Sigmoid colon (tissue), 7 donors: Measurements from ENCODE around the gene TTC32. TPM values are rescaled to one million over a fixed set of nuclear protein-coding genes. Genes with fewer than 3 reads are reported as not detected.
A peak's percentile ranks its signal among the peaks of the same experiment; 100 is the strongest.

ENCODE experiments used
- DNase-seq: peaks from one replicate; pipeline ENCODE4 v3.0.0-alpha.2; 2019
- H3K27ac ChIP-seq, 4 donors: fragments of 200-600 bp; sonication (generic); one replicate each; pipeline ENCODE4 v1.5.1; 2016 to 2019; ENCODE audit warnings: mild to moderate bottlenecking in 1 of 4
- H3K27me3 ChIP-seq, 3 donors: fragments of 200-600 bp; sonication (generic); one replicate each; pipeline ENCODE4 v1.5.1; 2019; ENCODE audit warnings: mild to moderate bottlenecking in 1 of 3
- H3K36me3 ChIP-seq, 4 donors: fragments of 200-600 bp; sonication (generic); one replicate each; pipeline ENCODE4 v1.5.1; 2016 to 2019
- H3K4me1 ChIP-seq, 4 donors: fragments of 200-600 bp; sonication (generic); one replicate each; pipeline ENCODE4 v1.5.1; 2017 to 2019
- H3K4me3 ChIP-seq, 4 donors: fragments of 200-600 bp; sonication (generic); one replicate each; pipeline ENCODE4 v1.5.1; 2017 to 2019; ENCODE audit warnings: mild to moderate bottlenecking in 2 of 4, moderate library complexity in 1 of 4
- H3K9me3 ChIP-seq, 4 donors: fragments of 200-600 bp in 3 of 4; sonication (generic) in 3 of 4; one replicate each; pipeline versions ENCODE4 v1.5.1 to v1.6.1; 2013 to 2019
- CTCF ChIP-seq, 4 experiments: fragments of 450-650 bp in 3 of 4; fragments of 200-600 bp in 1 of 4; IDR thresholded peaks; one replicate each; pipeline ENCODE4 v1.5.1; 2016 to 2019; ENCODE audit warnings: antibody characterized with exemption in 4 of 4, mild to moderate bottlenecking in 3 of 4, moderate library complexity in 2 of 4
- EP300 ChIP-seq, 4 donors: sonication (generic); formaldehyde crosslinking; IDR thresholded peaks; one replicate each; pipeline ENCODE4 v1.6.1; 2017; ENCODE audit warnings: antibody characterized with exemption in 4 of 4
- POLR2A ChIP-seq, 2 donors: fragments of 450-650 bp; IDR thresholded peaks; one replicate each; pipeline ENCODE4 v1.6.1; 2016; ENCODE audit warnings: antibody characterized with exemption in 2 of 2, mild to moderate bottlenecking in 2 of 2, moderate library complexity in 2 of 2
- POLR2AphosphoS5 ChIP-seq, 4 donors: sonication (generic); formaldehyde crosslinking; IDR thresholded peaks; one replicate each; pipeline ENCODE4 v1.6.1; 2017; ENCODE audit warnings: antibody characterized with exemption in 4 of 4
- WGBS, 2 donors: extraction: QIAGEN DNeasy Blood & Tissue Kit; methylation state at CpG; one replicate each; pipeline ENCODE4 v1.1.7; 2013; 5-methylcytosine and 5-hydroxymethylcytosine counted together
- intact Hi-C: fragments of 100-400 bp; cut with DNase I; formaldehyde crosslinking; loops from one replicate; pipeline ENCODE4 v1.15.1; 2023
- polyA plus RNA-seq, 3 donors: library from polyadenylated mRNA; stranded (reverse); fragments of 200-250 nt; gene quantifications; one replicate each; pipeline ENCODE4 v1.2.3, GENCODE V29; 2013
- total RNA-seq, 4 donors: library from RNA; depleted of rRNA; stranded (reverse); fragments of >200 nt; gene quantifications; one replicate each; pipeline ENCODE4 v1.1.0, GENCODE V29; 2016
- donor health status: healthy with polysubstance abuse.
- donor health status: Bipolar disorder and iron deficiency.
- donor health status: healthy.

The TTC32 gene
- total and polyA plus RNA-seq, 7 donors = 7.3 to 21.6 (median 12.8) TPM

- Histone ChIP-seq H3K9me3 (no peaks in the 10 kb centered on the region), H3K27ac (no peak overlapping the region), H3K4me1 (no peaks in the 10 kb centered on the region), H3K36me3 (peaks cover 0 to 21% (median 0%) of the 10 kb centered on the region in 4 donors), H3K27me3 (no peaks in the 10 kb centered on the region), H3K4me3 (no peak overlapping the region)
- 90 to 92% methylated on average over 1 of the region's 1 CpG for whole genome bisulfite sequencing, 2 donors
- DNase-seq = no peak
- TF ChIP-seq EP300 (IDR thresholded peaks at IDR 0.05) (no peak), POLR2AphosphoS5 (IDR thresholded peaks at IDR 0.05) (no peak), POLR2A (IDR thresholded peaks at IDR 0.05) (no peak), CTCF (IDR thresholded peaks at IDR 0.05) (no peak)
- intact Hi-C loops = no loop called here
Observed at GRCh38 chr2:19914266-19914975, 12.6 kb upstream of the TTC32 start.

GRCh38 chr2:19911808-19912509 is 10.2 kb upstream of the TTC32 start:
- Histone ChIP-seq H3K4me1 (no peaks in the 10 kb centered on the region), H3K27me3 (no peaks in the 10 kb centered on the region), H3K9me3 (no peaks in the 10 kb centered on the region), H3K4me3 (no peak overlapping the region), H3K27ac (no peak overlapping the region), H3K36me3 (peaks cover 0 to 21% (median 0%) of the 10 kb centered on the region in 4 donors)
- DNase-seq = no peak
- intact Hi-C loops = no loop called here
- 96 to 97% methylated on average over 9 of the region's 9 CpGs for WGBS, 2 donors
- TF ChIP-seq POLR2A (IDR thresholded peaks at IDR 0.05) (no peak), CTCF (IDR thresholded peaks at IDR 0.05) (no peak), EP300 (IDR thresholded peaks at IDR 0.05) (no peak), POLR2AphosphoS5 (IDR thresholded peaks at IDR 0.05) (no peak)

GRCh38 chr2:19902216-19902740 is 495 bp upstream of the TTC32 start:
- Histone ChIP-seq H3K4me1 (peaks cover 0 to 39% (median 37%) of the 10 kb centered on the region in 4 donors), H3K27me3 (no peaks in the 10 kb centered on the region), H3K27ac (peak overlapping the region; percentile 88 to 95 (median 94)), H3K9me3 (no peaks in the 10 kb centered on the region), H3K4me3 (peak overlapping the region; percentile 70 to 98 (median 78)), H3K36me3 (no peaks in the 10 kb centered on the region)
- DNase-seq = no peak
- TF ChIP-seq CTCF (IDR thresholded peaks at IDR 0.05) (no peak), POLR2AphosphoS5 (IDR thresholded peaks at IDR 0.05) (no peak), POLR2A (IDR thresholded peaks at IDR 0.05) (no peak), EP300 (IDR thresholded peaks at IDR 0.05) (no peak)
- WGBS, 2 donors = 1% methylated on average over 21 of the region's 21 CpGs
- intact Hi-C loops = loop anchor here (5.0 to 10.0 kb wide), 3 partner anchors 150 to 1347 kb away; partner anchors contain the start of gene LAPTM4A

GRCh38 chr2:19900931-19901441 is 797 bp downstream of the TTC32 start:
- no peaks in the 10 kb centered on the region for H3K9me3 ChIP-seq
- H3K4me1 ChIP-seq = peaks cover 0 to 50% (median 45%) of the 10 kb centered on the region in 4 donors
- H3K4me3 ChIP-seq = peak overlapping the region; percentile 70 to 98 (median 78)
- TF ChIP-seq CTCF (IDR thresholded peaks at IDR 0.05) = no peak
- H3K36me3 ChIP-seq = no peaks in the 10 kb centered on the region
- H3K27ac ChIP-seq = peak overlapping the region; percentile 88 to 95 (median 94)
- DNase-seq = no peak
- 0 to 1% methylated on average over 26 of the region's 26 CpGs for WGBS, 2 donors
- no peaks in the 10 kb centered on the region for H3K27me3 ChIP-seq
- intact Hi-C loops = loop anchor here (5.0 to 10.0 kb wide), 3 partner anchors 151 to 1346 kb away; partner anchors contain the start of gene LAPTM4A
